Activated T-helper 1 cell treated with Interleukin-2 at 50 U/mL for 16 hours (primary cell): ENCODE data around the gene TEKT5.
"Not testable (repeated sequence)": the region's sequence is repeated elsewhere in the genome, so short reads cannot be mapped to it uniquely, and the experiment has no call there.

Experiments
- DNase-seq: peaks from one replicate; pipeline ENCODE4 v3.0.0-alpha.2; 2020; ENCODE audit warnings: low read depth

The TEKT5 gene

DNA sequence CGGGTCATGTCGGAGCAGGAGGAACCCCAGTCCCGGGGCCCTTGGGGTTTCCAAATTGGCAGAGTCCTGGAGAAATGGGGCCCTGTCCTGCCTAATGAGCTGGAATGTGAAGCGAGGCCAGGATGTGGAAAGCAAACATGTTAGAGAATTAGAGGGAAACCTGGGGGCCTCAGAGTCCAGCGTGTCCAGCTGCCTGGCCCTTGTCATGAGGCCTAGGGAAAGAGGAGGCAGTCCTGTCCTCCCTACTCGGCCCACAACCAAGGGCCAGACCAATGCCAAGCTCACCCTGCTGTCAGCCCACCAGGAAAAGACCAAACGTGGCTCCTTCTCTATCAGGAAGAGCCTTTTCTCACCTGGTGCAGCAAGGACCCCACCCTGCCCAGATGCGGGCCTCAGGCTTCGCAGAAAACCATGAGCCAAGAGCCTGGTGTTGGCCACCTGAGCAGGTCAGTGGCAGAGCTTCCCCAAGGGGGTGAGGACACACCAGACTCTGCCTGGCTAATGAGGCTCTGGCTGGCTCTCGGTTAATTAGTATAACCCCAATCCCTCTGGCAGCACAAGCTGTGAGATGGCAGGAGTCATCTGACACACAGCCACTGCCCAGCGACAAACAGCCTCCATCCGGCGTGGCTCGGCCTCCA, 10.1 kb downstream of the TEKT5 start:
- DNase-seq, result no peak

- no peak for DNase-seq
These were observed 11.6 kb downstream of the TEKT5 start for GRCh38 chr16:10683170-10683569.

- DNase-seq, result no peak
These were observed 12.1 kb downstream of the TEKT5 start for GRCh38 chr16:10682604-10683003.

- DNase-seq, result no peak
These were observed 13.1 kb downstream of the TEKT5 start for GRCh38 chr16:10681310-10682308.

- DNase-seq, result no peak
These were observed 14.8 kb downstream of the TEKT5 start for GRCh38 chr16:10679921-10680320.

DNA sequence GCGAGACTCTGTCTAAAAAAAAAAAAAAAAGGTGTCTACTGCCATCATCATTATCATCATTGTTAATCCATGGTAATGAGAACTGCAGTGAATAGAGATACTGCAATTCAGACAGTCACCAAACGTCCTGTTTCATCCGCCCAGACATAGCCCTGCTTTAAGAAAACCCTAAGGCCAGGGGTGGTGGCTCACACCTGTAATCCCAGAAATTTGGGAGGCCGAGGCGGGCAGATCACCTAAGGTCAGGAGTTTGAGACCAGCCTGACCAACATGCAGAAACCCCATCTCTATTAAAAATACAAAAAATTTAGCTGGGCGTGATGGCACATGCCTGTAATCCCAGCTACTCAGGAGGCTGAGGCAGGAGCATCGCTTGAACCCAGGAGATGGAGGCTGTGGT, 15.3 kb downstream of the TEKT5 start:
- not testable (repeated sequence) for DNase-seq

- DNase-seq, result no peak
These were observed 16.1 kb downstream of the TEKT5 start for GRCh38 chr16:10678655-10679054.

- no peak for DNase-seq
These were observed 18.4 kb downstream of the TEKT5 start for GRCh38 chr16:10676284-10676683.

DNA sequence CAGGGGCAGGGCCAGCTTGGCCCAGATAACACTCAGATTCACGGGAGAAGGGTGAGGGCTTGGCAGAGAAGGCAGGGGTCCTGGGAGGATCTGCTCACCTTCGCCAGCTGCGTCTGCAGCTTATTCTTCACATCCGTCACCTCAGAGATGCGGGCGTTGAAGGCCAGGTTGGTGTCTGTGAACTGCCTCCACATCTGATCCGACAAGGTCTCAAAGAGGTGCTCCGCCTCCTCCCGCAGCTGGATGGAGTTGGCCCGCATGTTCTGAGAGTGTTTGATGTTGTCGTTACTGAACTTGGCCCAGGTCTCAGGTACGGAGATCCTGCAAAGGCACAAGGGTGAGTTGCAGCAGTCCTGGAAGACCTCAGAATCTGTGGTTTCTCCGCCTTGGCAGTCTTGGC, 18.9 kb downstream of the TEKT5 start:
- DNase-seq, result no peak

DNA sequence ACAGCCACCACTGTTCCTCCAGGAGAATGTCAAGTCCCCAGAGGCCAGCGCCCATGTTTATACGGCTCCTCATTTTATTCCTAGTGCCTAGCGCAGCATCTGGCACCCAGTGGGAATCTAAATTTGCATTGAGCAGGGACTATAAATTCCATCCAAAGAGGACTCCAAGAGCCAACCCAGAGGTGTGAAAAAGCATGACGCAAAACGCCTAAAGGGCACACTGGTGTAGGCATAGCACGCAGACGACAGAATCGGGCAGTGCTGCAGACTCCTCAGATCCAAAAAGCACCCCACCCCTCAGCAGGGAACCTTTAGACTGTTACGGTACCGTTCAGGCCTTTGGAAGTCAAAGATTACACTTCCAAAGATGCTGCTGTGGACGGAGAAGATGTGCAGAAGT, 19.5 kb downstream of the TEKT5 start:
- no peak for DNase-seq

DNA sequence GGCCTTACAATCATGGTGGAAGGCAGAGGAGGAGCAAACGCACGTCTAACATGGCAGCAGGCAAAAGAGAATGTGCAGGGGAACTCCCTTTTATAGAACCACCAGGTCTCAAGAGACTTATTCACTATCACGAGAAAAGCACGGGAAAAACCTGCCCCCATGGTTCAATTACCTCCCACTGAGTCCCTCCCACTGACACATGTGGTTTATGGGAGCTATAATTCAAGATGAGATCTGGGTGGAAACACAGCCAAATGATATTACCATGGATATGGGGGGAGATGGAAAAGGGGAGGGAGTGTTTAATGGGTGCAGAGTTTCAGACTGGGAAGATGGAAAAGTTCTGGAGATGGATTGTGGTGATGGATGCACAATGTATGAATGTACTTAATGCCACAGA, 23.0 kb downstream of the TEKT5 start:
- DNase-seq, result no peak

DNA sequence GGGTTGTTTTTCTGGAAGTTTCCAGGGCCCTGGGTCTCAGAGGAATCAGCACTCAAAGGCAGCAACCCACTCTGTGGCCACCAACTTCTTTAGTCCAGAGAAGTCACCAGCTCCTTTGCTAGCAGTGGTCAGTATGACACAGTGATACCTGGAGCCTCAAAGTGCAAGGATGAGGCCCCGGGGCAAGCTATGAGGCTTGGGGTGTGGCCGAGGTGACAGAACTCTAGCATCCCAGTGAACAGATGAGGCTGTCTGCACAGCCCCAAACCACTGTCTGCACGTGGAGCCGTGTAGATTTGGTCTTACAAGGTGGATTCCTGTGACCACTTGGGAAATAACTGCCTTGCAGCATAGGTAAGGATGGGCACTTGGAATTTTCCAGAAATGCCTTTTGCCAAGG, 24.9 kb downstream of the TEKT5 start:
- DNase-seq, result no peak

DNA sequence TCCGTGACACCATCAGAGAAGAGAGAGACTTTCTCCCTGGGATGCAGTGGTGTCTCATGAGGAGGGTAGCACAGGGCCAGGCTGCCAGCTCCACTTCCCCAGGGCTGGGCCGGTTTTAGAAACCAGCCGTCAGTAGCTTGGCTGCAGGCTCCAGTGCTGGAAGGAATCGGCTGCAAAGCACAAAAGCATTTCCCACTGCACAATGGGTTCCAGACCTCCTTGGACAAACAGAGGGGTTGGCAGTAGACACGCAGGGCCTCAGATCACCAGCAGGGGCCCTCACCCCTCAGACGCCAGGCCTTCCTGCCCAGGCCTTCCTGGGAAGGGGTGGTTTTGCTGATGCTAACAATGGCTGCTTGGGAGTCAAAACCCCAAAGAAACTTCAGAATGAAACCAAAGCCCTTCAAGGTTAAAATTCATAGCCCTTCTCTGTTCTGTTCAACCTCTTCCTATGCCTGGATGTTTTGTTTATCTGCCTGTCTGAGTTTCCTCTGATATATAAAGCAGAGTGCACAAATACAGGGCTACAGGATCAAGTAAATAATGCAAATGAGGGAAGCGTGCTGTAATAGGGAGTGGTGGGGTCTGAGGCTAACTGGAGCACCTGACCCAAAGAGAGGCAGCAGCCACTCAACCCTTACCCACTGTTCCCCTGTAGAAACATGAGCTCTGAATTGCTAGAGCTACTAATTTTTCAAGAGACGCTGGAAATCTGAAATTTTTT, 26.2 kb downstream of the TEKT5 start:
- DNase-seq, result no peak

DNA sequence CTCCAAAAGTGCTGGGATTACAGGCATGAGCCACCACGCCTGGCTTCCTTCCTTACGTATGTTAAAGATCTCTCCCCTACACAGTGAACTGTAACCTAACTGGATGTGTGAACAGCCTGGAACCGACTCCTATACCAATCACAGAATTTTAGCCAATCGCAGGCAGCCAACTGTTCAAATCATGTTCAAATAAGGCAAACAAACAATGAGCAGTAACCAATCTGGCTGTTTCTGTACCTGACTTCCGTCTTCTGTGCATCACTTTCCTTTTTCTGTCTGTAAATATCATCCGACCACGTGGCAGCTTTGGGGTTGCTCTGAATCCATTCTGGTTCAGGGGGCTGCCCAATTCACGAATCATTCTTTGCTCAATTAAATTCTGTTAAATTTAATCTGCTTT, 27.5 kb downstream of the TEKT5 start:
- DNase-seq, result no peak

DNA sequence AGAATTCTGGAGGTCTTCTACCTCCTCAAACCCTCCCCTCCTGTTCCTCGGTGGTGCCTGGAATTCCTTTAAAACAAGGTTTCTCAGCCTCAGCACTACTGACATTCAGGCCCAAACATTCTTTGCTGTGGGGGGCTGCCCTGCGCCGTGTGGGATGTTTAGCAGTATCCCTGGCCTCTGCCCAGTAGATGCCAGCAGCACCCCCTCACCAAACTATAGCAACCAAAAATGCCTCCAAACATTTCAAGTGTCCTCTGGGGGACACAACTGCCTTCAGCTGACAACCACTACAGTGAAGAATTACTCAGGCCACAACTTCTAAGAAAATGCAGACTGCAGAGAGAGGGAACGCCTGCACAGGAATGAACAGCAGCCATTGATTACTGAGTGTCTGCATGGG, 28.4 kb downstream of the TEKT5 start:
- DNase-seq, result no peak

- DNase-seq, result no peak
These were observed 29.6 kb downstream of the TEKT5 start for GRCh38 chr16:10665166-10665565.

GRCh38 chr16:10664720-10665126, 30.0 kb downstream of the TEKT5 start:
- DNase-seq, result no peak

- DNase-seq, result no peak
These were observed 31.0 kb downstream of the TEKT5 start for GRCh38 chr16:10663744-10664143.

- no peak for DNase-seq
These were observed 31.6 kb downstream of the TEKT5 start for GRCh38 chr16:10663146-10663545.

DNA sequence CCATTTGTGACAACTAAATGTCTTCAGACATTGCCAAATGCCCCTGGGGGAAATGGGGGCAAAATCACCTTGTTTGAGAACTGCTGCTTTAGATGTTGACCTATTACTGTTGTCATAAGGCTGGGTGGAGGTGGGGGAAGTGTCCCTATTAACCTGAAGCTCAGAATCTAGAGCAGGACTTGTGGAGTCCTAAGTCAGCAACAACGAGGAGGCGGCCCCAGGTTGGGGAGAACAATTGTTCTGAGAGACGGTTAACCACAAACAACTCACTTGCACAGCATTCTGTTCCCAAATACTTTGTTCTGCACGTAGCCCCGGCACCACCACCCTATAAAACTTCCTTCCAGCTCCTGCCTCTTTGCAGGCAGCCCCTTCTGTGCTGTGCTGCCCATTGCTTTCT, 32.5 kb downstream of the TEKT5 start:
- no peak for DNase-seq

DNA sequence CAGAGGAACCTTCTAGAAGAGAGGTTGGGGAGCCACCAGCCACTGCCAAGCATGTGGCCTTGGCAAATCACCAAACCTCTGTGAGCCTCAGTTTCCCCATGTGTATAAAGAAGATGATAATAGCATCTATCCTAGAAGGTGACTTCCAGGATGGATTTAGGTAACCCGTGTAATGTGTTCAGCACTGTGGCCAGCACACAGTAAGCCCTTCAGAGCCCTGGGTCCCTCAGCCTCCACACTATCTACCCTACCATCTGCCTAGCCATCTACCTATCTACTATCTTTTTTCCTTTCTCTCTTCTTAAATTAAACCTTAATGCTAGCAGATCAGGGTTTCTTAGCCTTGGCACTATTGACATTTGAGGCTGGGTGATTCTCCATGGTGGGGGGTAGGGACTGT, 33.0 kb downstream of the TEKT5 start:
- DNase-seq, result no peak

DNA sequence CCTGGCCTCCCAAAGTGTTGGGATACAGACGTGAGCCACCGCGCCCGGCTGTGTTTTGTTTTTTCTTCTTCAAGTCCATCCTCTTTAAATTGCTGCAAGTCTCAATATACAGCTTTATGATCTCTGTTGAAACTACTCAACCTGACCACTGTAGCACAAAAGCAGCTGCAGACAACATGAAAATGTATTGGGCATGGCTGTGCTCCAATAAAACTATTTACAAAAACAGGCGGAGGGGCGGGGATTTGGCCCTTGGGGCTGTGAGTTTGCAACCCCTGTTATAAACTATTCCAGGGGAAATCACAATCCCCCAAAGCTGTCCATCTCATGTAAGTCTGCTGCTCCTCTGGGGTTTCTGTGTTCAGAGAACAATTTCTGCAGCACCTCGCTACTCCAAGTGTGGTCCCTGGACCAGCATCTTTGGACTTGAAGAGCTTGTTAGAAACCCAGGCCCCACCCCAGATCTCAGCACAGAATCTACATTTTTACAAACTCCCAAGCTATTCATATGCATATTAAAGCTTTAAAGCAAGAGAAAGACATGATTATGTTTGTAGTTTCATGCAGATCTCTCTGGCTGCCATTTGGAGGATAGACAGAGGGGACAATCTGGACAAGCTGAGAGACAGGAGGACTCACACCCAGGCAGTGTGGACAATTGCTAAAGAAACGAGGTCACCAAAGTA, 33.6 kb downstream of the TEKT5 start:
- DNase-seq, result no peak
